HG03342 (cell line): Measurements from ENCODE around the gene PECR.

Experiments used
- ATAC-seq: cut with Tn5 transposase; IDR thresholded peaks from one replicate; pipeline ENCODE4 v1.9.1; 2021; ENCODE audit warnings: mild to moderate bottlenecking, moderate library complexity; ENCODE audit not compliant: unreplicated experiment

PECR gene

GRCh38 chr2:216081487-216082116 is at the start of gene PECR, which contains the start of gene TMEM169:
TSS of gene PECR (minus strand) at chr2:216081809. CDS start at chr2:216081741, 68 bp downstream.
TSS of gene TMEM169 (plus strand) at chr2:216081919. CDS start at chr2:216095964, 14,045 bp downstream.
- peak; percentile 89 for ATAC-seq

- ATAC-seq = no peak
These were observed 48.9 kb upstream of the PECR start for GRCh38 chr2:216130346-216130971.

- no peak for ATAC-seq
These were observed 45.3 kb upstream of the PECR start for GRCh38 chr2:216126943-216127342.

GRCh38 chr2:216121255-216121654 is 39.6 kb upstream of the PECR start:
- no peak for ATAC-seq

- ATAC-seq = no peak
These were observed 38.4 kb upstream of the PECR start for GRCh38 chr2:216119986-216120385.

- no peak for ATAC-seq
These were observed 37.5 kb upstream of the PECR start for GRCh38 chr2:216119146-216119545.

- ATAC-seq = no peak
These were observed 36.9 kb upstream of the PECR start for GRCh38 chr2:216118474-216118873.

- no peak for ATAC-seq
These were observed 36.1 kb upstream of the PECR start for GRCh38 chr2:216117561-216118340.

GRCh38 chr2:216116418-216116817 is 34.8 kb upstream of the PECR start:
- ATAC-seq = no peak

GRCh38 chr2:216114714-216115531 is 33.3 kb upstream of the PECR start:
- peak; percentile 43 for ATAC-seq

- no peak for ATAC-seq
These were observed 32.7 kb upstream of the PECR start for GRCh38 chr2:216114382-216114713.

GRCh38 chr2:216113572-216113971 is 32.0 kb upstream of the PECR start:
- peak; percentile 70 for ATAC-seq

- ATAC-seq = no peak
These were observed 31.3 kb upstream of the PECR start for GRCh38 chr2:216112926-216113325.

- ATAC-seq = no peak
These were observed 29.5 kb upstream of the PECR start for GRCh38 chr2:216111122-216111521.

GRCh38 chr2:216110620-216111019 is 29.0 kb upstream of the PECR start:
- ATAC-seq = no peak

GRCh38 chr2:216109962-216110614 is 28.5 kb upstream of the PECR start:
- ATAC-seq = peak; percentile 24

- peak; percentile 43 for ATAC-seq
These were observed 27.6 kb upstream of the PECR start, which contains the start of gene XRCC5 for GRCh38 chr2:216108967-216109921. TSS of gene XRCC5 (plus strand) at chr2:216109348. CDS start at chr2:216109437, 89 bp downstream.

GRCh38 chr2:216108310-216108966 is 26.8 kb upstream of the PECR start:
- no peak for ATAC-seq

GRCh38 chr2:216107760-216108159 is 26.2 kb upstream of the PECR start:
- no peak for ATAC-seq
